ENCODE measurements around the gene MFN1. TPM values are rescaled to one million over a fixed set of nuclear protein-coding genes. Genes with fewer than 3 reads are reported as not detected.
A peak's percentile ranks its signal among the peaks of the same experiment; 100 is the strongest.

The MFN1 gene
- total and polyA plus RNA-seq, 2 of the 13 experiments (the other 11 are each of a cell fraction or from before 2014, with no cell fraction given), result 25.2 to 37.5 TPM

GRCh38 chr3:179348325-179349013 is 960 bp downstream of the MFN1 start:
- CTCF ChIA-PET (ENCODE audit: low intra/inter-chr PET ratio, low total read pairs), result no interaction called here
- DNase-seq (ENCODE audit: low spot score), result peak; percentile 7

More at GRCh38 chr3:179348325-179349013, 960 bp downstream of the MFN1 start:
- peaks cover 14% of the 10 kb centered on the region; the same call in 1 of the 2 replicates for H3K4me1 ChIP-seq (ENCODE audit: insufficient read depth, low read length)
- POLR2A ChIA-PET, result interaction anchor here (1.5 kb wide), 1 partner anchor 18 kb away, joined by 3 read pairs; no protein-coding TSS in a partner anchor
- H3K4me2 ChIP-seq (ENCODE audit: low read depth, low read length), result peak overlapping the region; percentile 97
- peaks cover 1 to 11% of the 10 kb centered on the region in 2 experiments; a peak in 3 of 5 replicates for H3K36me3 ChIP-seq (replicated peaks in 1 of 2; ENCODE audit: control insufficient read depth in 1 of 2, insufficient read depth in 2 of 2, low read length in 2 of 2)
- no peaks in the 10 kb centered on the region for H4K20me1 ChIP-seq (ENCODE audit: insufficient read depth, low read length)
- H2AFZ ChIP-seq (ENCODE audit: low read length), result no peak overlapping the region
- WGBS (ENCODE audit: low lambda C conversion rate), result 23% methylated on average over 5 of the region's 5 CpGs
- TF ChIP-seq ELF1 (CRISPR knock-in tag; IDR thresholded peaks at IDR 0.05), result no peak
- TF ChIP-seq MLLT10 (CRISPR knock-in tag; IDR thresholded peaks at IDR 0.05), result no peak
- TF ChIP-seq ZNF691 (CRISPR knock-in tag; IDR thresholded peaks at IDR 0.05; ENCODE audit: borderline replicate concordance, low read depth), result no peak
- TF ChIP-seq ZNF350 (CRISPR knock-in tag; IDR thresholded peaks at IDR 0.05; ENCODE audit: borderline replicate concordance, low read depth), result no peak
- no peak for TF ChIP-seq ZNF616 (CRISPR knock-in tag; IDR thresholded peaks at IDR 0.05; ENCODE audit: low read depth)
- no peak for TF ChIP-seq SYNCRIP (IDR thresholded peaks at IDR 0.05; ENCODE audit: insufficient read depth, low read depth, low read length)
- TF ChIP-seq GABPA (IDR thresholded peaks at IDR 0.05; ENCODE audit: low read depth, low read length), result no peak
- TF ChIP-seq GABPA (CRISPR knock-in tag; IDR thresholded peaks at IDR 0.05; ENCODE audit: low read depth), result no peak
- TF ChIP-seq GMEB1 (CRISPR knock-in tag; IDR thresholded peaks at IDR 0.05; ENCODE audit: borderline replicate concordance), result no peak
- no peak for TF ChIP-seq NCOA1 (CRISPR knock-in tag; IDR thresholded peaks at IDR 0.05)
- no peak for TF ChIP-seq IKZF4 (CRISPR knock-in tag; IDR thresholded peaks at IDR 0.05; ENCODE audit: borderline replicate concordance, low read depth, not compliant biosample characterization)
- no peak for TF ChIP-seq AHDC1 (CRISPR knock-in tag; IDR thresholded peaks at IDR 0.05; ENCODE audit: borderline replicate concordance)
- TF ChIP-seq ZNF569 (CRISPR knock-in tag; IDR thresholded peaks at IDR 0.05; ENCODE audit: borderline replicate concordance), result no peak
- TF ChIP-seq ZNF138 (CRISPR knock-in tag; IDR thresholded peaks at IDR 0.05; ENCODE audit: low read depth), result no peak
- intact Hi-C loops (cut with micrococcal nuclease; ENCODE audit: unreplicated experiment), result no loop called here
- in situ Hi-C loops (cut with HindIII; ENCODE audit: extremely low pct_ligation_motif_present, low pct_unique_long_range_greater_than_20kb), result no loop called here
- BruUV-seq (replicated peaks), result TSS peak; percentile 79
- H3K4me3 ChIP-seq (replicated peaks in 1 of 3; ENCODE audit: insufficient read depth in 1 of 3, low read depth in 2 of 3, low read length in 3 of 3), result peak overlapping the region; percentile 75 to 97 (median 92)
- peak; percentile 16; the same call in 1 of the 3 replicates for ATAC-seq
- peaks cover 15% of the 10 kb centered on the region for H3K79me2 ChIP-seq (ENCODE audit: insufficient read depth, low read length)
- FAIRE-seq, result peak; percentile 50
- no peaks in the 10 kb centered on the region for H3K9me3 ChIP-seq (ENCODE audit: low read length)
- H3K27ac ChIP-seq (ENCODE audit: extremely low read length, insufficient read depth, low read length), result peak overlapping the region; percentile 83
- peak overlapping the region; percentile 80 for H3K9ac ChIP-seq (ENCODE audit: insufficient read depth, low read depth, low read length)
- H3K27me3 ChIP-seq (ENCODE audit: control insufficient read depth in 1 of 2, insufficient read depth in 2 of 2, low read length in 2 of 2), result no peaks in the 10 kb centered on the region; a peak in 1 of 5 replicates
